Measurements from ENCODE around the gene EGF. TPM values are rescaled to one million over a fixed set of nuclear protein-coding genes. Genes with fewer than 3 reads are reported as not detected.

Gene EGF
- total RNA-seq, 4 donors from 2014 or later = 0.09 to 0.12 TPM; not detected in 2

- ATAC-seq (ENCODE audit: low FRiP score) = no peak
- no peak for DNase-seq (ENCODE audit: low spot score)
- TF ChIP-seq CTCF (IDR thresholded peaks at IDR 0.05) = no peak
Measured at GRCh38 chr4:109969919-109970318, 57.2 kb downstream of the EGF start.

- ATAC-seq (ENCODE audit: low FRiP score) (no peak), DNase-seq (ENCODE audit: low spot score) (no peak)
- TF ChIP-seq CTCF (IDR thresholded peaks at IDR 0.05) = no peak
Measured at GRCh38 chr4:109972786-109973528, 60.3 kb downstream of the EGF start.

DNA sequence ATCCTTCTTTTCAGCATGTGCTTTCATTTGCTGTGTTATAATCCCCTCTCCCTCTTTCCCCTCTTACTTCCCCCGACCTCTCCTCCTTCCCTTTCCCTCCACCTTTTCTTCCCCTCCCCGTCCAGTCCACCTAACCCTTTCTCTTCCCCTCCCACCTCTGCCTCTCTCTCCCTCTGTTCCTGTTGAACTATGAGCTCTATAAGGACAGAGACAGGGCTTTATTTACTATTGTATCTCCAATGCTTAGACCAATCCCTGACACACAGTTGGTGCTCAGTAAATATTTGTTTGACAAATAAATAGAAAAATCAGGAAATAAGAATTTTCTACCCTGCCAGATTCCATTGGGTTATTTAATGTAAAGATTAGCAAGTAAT is 60.8 kb downstream of the EGF start:
- TF ChIP-seq CTCF (IDR thresholded peaks at IDR 0.05) = no peak
- ATAC-seq (ENCODE audit: low FRiP score) = no peak
- DNase-seq (ENCODE audit: low spot score) = no peak

DNA sequence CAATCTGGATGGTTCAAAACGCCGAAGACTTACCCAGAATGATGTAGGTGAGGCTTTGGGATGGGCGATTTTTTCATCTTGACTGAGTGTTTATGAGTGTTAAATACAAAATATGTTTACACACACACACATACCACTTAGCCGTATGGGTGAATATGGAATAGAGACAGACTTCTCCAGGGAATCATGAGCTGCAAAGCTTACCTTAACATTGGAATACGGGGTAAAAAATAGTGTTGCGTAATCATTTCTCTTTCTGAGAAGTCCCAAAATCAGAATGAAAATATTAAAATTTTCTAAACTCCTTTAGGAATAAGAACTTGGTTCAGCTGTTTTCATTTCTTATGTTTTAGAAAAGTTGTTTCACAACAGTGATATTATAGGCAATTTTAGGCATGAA is 63.5 kb downstream of the EGF start:
- DNase-seq (ENCODE audit: low spot score) = no peak
- TF ChIP-seq CTCF (IDR thresholded peaks at IDR 0.05) = no peak
- no peak for ATAC-seq (ENCODE audit: low FRiP score)

DNA sequence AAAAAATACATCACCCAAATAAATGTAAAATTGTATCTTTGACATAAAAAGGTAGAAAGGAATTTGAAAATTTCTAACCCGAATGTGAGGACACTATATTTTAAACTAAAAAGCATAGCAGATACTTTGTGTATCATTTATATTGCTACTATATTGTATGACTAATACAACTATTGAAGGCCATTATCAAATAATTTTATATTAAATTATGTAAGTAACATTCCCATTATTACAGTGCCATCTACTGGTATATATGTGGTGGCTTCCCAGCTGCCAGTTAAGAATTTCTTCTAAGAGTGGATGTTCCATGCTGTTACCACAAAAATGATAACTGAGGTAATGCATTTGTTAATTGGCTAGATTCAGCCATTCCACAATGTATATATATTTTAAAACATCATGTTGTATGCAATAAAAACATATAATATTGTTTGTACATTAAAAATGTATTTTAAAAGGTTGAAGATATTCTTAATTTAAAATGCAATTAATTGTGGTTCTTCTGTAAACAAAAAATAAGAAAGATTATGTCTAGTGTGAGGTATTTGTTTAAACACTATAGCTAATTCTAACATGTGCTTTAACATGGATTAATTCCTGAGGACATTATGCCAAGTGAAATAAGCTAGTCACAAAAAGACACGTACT is 65.3 kb downstream of the EGF start:
- no peak for DNase-seq (ENCODE audit: low spot score)
- TF ChIP-seq CTCF (IDR thresholded peaks at IDR 0.05) = no peak
- no peak for ATAC-seq (ENCODE audit: low FRiP score)

GRCh38 chr4:109978704-109979454 is 66.2 kb downstream of the EGF start:
- TF ChIP-seq CTCF (IDR thresholded peaks at IDR 0.05) = no peak
- ATAC-seq (ENCODE audit: low FRiP score) = no peak
- DNase-seq (ENCODE audit: low spot score) = no peak
